ENCODE results near the gene MOGAT1.

The MOGAT1 gene

GRCh38 chr2:222743251-222743812 is 71.9 kb downstream of the MOGAT1 start:
- no peak overlapping the region for H3K4me3 ChIP-seq (ENCODE audit: low read depth, low read length)
- TF ChIP-seq CTCF (IDR thresholded peaks at IDR 0.05; ENCODE audit: low read depth, low read length): no peak

GRCh38 chr2:222745836-222746559 is 74.5 kb downstream of the MOGAT1 start:
- no peak for TF ChIP-seq CTCF (IDR thresholded peaks at IDR 0.05; ENCODE audit: low read depth, low read length)
- no peak overlapping the region for H3K4me3 ChIP-seq (ENCODE audit: low read depth, low read length)

GRCh38 chr2:222747526-222748160 is 76.2 kb downstream of the MOGAT1 start:
- no peak for TF ChIP-seq CTCF (IDR thresholded peaks at IDR 0.05; ENCODE audit: low read depth, low read length)
- no peak overlapping the region for H3K4me3 ChIP-seq (ENCODE audit: low read depth, low read length)

GRCh38 chr2:222750533-222750932 is 79.1 kb downstream of the MOGAT1 start:
- no peak for TF ChIP-seq CTCF (IDR thresholded peaks at IDR 0.05; ENCODE audit: low read depth, low read length)
- no peak overlapping the region for H3K4me3 ChIP-seq (ENCODE audit: low read depth, low read length)

- TF ChIP-seq CTCF (IDR thresholded peaks at IDR 0.05; ENCODE audit: low read depth, low read length): no peak
- no peak overlapping the region for H3K4me3 ChIP-seq (ENCODE audit: low read depth, low read length)
Observed at GRCh38 chr2:222751238-222751637, 79.8 kb downstream of the MOGAT1 start.

GRCh38 chr2:222751821-222752719 is 80.6 kb downstream of the MOGAT1 start:
- TF ChIP-seq CTCF (IDR thresholded peaks at IDR 0.05; ENCODE audit: low read depth, low read length): no peak
- H3K4me3 ChIP-seq (ENCODE audit: low read depth, low read length): no peak overlapping the region
